Sigmoid colon (tissue), 7 donors: Measurements from ENCODE around the gene MTA3. TPM values are rescaled to one million over a fixed set of nuclear protein-coding genes. Genes with fewer than 3 reads are reported as not detected.

Experiments used
- DNase-seq: peaks from one replicate; pipeline ENCODE4 v3.0.0-alpha.2; 2019
- H3K27ac ChIP-seq, 4 donors: fragments of 200-600 bp; sonication (generic); one replicate each; pipeline ENCODE4 v1.5.1; 2016 to 2019; ENCODE audit warnings: mild to moderate bottlenecking in 1 of 4
- H3K27me3 ChIP-seq, 3 donors: fragments of 200-600 bp; sonication (generic); one replicate each; pipeline ENCODE4 v1.5.1; 2019; ENCODE audit warnings: mild to moderate bottlenecking in 1 of 3
- H3K36me3 ChIP-seq, 4 donors: fragments of 200-600 bp; sonication (generic); one replicate each; pipeline ENCODE4 v1.5.1; 2016 to 2019
- H3K4me1 ChIP-seq, 4 donors: fragments of 200-600 bp; sonication (generic); one replicate each; pipeline ENCODE4 v1.5.1; 2017 to 2019
- H3K4me3 ChIP-seq, 4 donors: fragments of 200-600 bp; sonication (generic); one replicate each; pipeline ENCODE4 v1.5.1; 2017 to 2019; ENCODE audit warnings: mild to moderate bottlenecking in 2 of 4, moderate library complexity in 1 of 4
- H3K9me3 ChIP-seq, 4 donors: fragments of 200-600 bp in 3 of 4; sonication (generic) in 3 of 4; one replicate each; pipeline versions ENCODE4 v1.5.1 to v1.6.1; 2013 to 2019
- CTCF ChIP-seq, 4 experiments: fragments of 450-650 bp in 3 of 4; fragments of 200-600 bp in 1 of 4; IDR thresholded peaks; one replicate each; pipeline ENCODE4 v1.5.1; 2016 to 2019; ENCODE audit warnings: antibody characterized with exemption in 4 of 4, mild to moderate bottlenecking in 3 of 4, moderate library complexity in 2 of 4
- EP300 ChIP-seq, 4 donors: sonication (generic); formaldehyde crosslinking; IDR thresholded peaks; one replicate each; pipeline ENCODE4 v1.6.1; 2017; ENCODE audit warnings: antibody characterized with exemption in 4 of 4
- POLR2A ChIP-seq, 2 donors: fragments of 450-650 bp; IDR thresholded peaks; one replicate each; pipeline ENCODE4 v1.6.1; 2016; ENCODE audit warnings: antibody characterized with exemption in 2 of 2, mild to moderate bottlenecking in 2 of 2, moderate library complexity in 2 of 2
- POLR2AphosphoS5 ChIP-seq, 4 donors: sonication (generic); formaldehyde crosslinking; IDR thresholded peaks; one replicate each; pipeline ENCODE4 v1.6.1; 2017; ENCODE audit warnings: antibody characterized with exemption in 4 of 4
- WGBS, 2 donors: extraction: QIAGEN DNeasy Blood & Tissue Kit; methylation state at CpG; one replicate each; pipeline ENCODE4 v1.1.7; 2013; 5-methylcytosine and 5-hydroxymethylcytosine counted together
- intact Hi-C: fragments of 100-400 bp; cut with DNase I; formaldehyde crosslinking; loops from one replicate; pipeline ENCODE4 v1.15.1; 2023
- polyA plus RNA-seq, 3 donors: library from polyadenylated mRNA; stranded (reverse); fragments of 200-250 nt; gene quantifications; one replicate each; pipeline ENCODE4 v1.2.3, GENCODE V29; 2013
- total RNA-seq, 4 donors: library from RNA; depleted of rRNA; stranded (reverse); fragments of >200 nt; gene quantifications; one replicate each; pipeline ENCODE4 v1.1.0, GENCODE V29; 2016
- donor health status: healthy with polysubstance abuse.
- donor health status: Bipolar disorder and iron deficiency.
- donor health status: healthy.

The MTA3 gene
- total and polyA plus RNA-seq, 7 donors: 24.5 to 53.2 (median 33.9) TPM

- intact Hi-C loops: no loop called here
- WGBS, 2 donors: 97% methylated on average over 4 of the region's 4 CpGs
- no peak overlapping the region for H3K4me3 ChIP-seq
These were observed 36.0 kb upstream of the MTA3 start for GRCh38 chr2:42532397-42532796.

GRCh38 chr2:42537493-42537892 is 30.9 kb upstream of the MTA3 start:
- Histone ChIP-seq H3K27ac (no peak overlapping the region), H3K27me3 (no peaks in the 10 kb centered on the region), H3K4me1 (no peaks in the 10 kb centered on the region), H3K36me3 (no peaks in the 10 kb centered on the region), H3K4me3 (no peak overlapping the region), H3K9me3 (no peaks in the 10 kb centered on the region)
- DNase-seq: no peak
- TF ChIP-seq POLR2A (IDR thresholded peaks at IDR 0.05) (no peak), CTCF (IDR thresholded peaks at IDR 0.05) (no peak), POLR2AphosphoS5 (IDR thresholded peaks at IDR 0.05) (no peak), EP300 (IDR thresholded peaks at IDR 0.05) (no peak)
- 91 to 94% methylated on average over 3 of the region's 3 CpGs for WGBS, 2 donors
- intact Hi-C loops: no loop called here

More at GRCh38 chr2:42532397-42532796, 36.0 kb upstream of the MTA3 start:
- H3K27me3 ChIP-seq: no peaks in the 10 kb centered on the region
- TF ChIP-seq POLR2AphosphoS5 (IDR thresholded peaks at IDR 0.05) (no peak), POLR2A (IDR thresholded peaks at IDR 0.05) (no peak), CTCF (IDR thresholded peaks at IDR 0.05) (no peak), EP300 (IDR thresholded peaks at IDR 0.05) (no peak)
- DNase-seq: no peak
- no peak overlapping the region for H3K27ac ChIP-seq
- no peaks in the 10 kb centered on the region for H3K9me3 ChIP-seq
- H3K36me3 ChIP-seq: no peaks in the 10 kb centered on the region
- H3K4me1 ChIP-seq: no peaks in the 10 kb centered on the region

GRCh38 chr2:42542871-42543270 is 25.6 kb upstream of the MTA3 start:
- no peaks in the 10 kb centered on the region for H3K36me3 ChIP-seq
- intact Hi-C loops: no loop called here
- H3K4me1 ChIP-seq: no peaks in the 10 kb centered on the region
- H3K27ac ChIP-seq: no peak overlapping the region
- H3K4me3 ChIP-seq: no peak overlapping the region
- no peaks in the 10 kb centered on the region for H3K27me3 ChIP-seq
- 90 to 91% methylated on average over 4 of the region's 4 CpGs for WGBS, 2 donors
- no peak for DNase-seq
- no peaks in the 10 kb centered on the region for H3K9me3 ChIP-seq
- no peak for TF ChIP-seq POLR2AphosphoS5 (IDR thresholded peaks at IDR 0.05)
- TF ChIP-seq EP300 (IDR thresholded peaks at IDR 0.05): no peak
- no peak for TF ChIP-seq CTCF (IDR thresholded peaks at IDR 0.05)
- TF ChIP-seq POLR2A (IDR thresholded peaks at IDR 0.05): no peak

GRCh38 chr2:42545023-42545721 is 23.3 kb upstream of the MTA3 start:
- H3K9me3 ChIP-seq: no peaks in the 10 kb centered on the region
- no peak for DNase-seq
- no peak overlapping the region for H3K4me3 ChIP-seq
- no peak overlapping the region for H3K27ac ChIP-seq
- H3K27me3 ChIP-seq: no peaks in the 10 kb centered on the region
- TF ChIP-seq POLR2A (IDR thresholded peaks at IDR 0.05) (no peak), POLR2AphosphoS5 (IDR thresholded peaks at IDR 0.05) (no peak), EP300 (IDR thresholded peaks at IDR 0.05) (no peak), CTCF (IDR thresholded peaks at IDR 0.05) (no peak)
- 91 to 92% methylated on average over 8 of the region's 8 CpGs for WGBS, 2 donors
- H3K4me1 ChIP-seq: no peaks in the 10 kb centered on the region
- H3K36me3 ChIP-seq: no peaks in the 10 kb centered on the region
- intact Hi-C loops: no loop called here
